ENCODE data around the gene VPS13D.

Gene VPS13D

GRCh38 chr1:12552951-12553921, 323.4 kb downstream of the VPS13D start:
- Histone ChIP-seq H3K79me2 (ENCODE audit: insufficient read depth, low read length) (no peaks in the 10 kb centered on the region), H3K4me3 (ENCODE audit: low read depth, low read length, poor library complexity, severe bottlenecking) (no peak overlapping the region), H3K9ac (ENCODE audit: low read length) (no peak overlapping the region), H3K9me3 (ENCODE audit: low read length) (no peaks in the 10 kb centered on the region), H3K27ac (ENCODE audit: low read depth, low read length, poor library complexity, severe bottlenecking) (no peak overlapping the region), H3F3A (ENCODE audit: insufficient read depth, low read length) (no peaks in the 10 kb centered on the region), H3K4me2 (ENCODE audit: low read length) (no peak overlapping the region), H3K27me3 (ENCODE audit: insufficient read depth, low read length) (no peaks in the 10 kb centered on the region), H3K36me3 (ENCODE audit: insufficient read depth, low read length) (no peaks in the 10 kb centered on the region), H4K20me1 (ENCODE audit: insufficient read depth, low read length) (no peaks in the 10 kb centered on the region), H3K4me1 (ENCODE audit: insufficient read depth, low read length, severe bottlenecking) (no peaks in the 10 kb centered on the region), H2AFZ (ENCODE audit: low read length) (no peak overlapping the region), H3K9me2 (ENCODE audit: low read depth, low read length) (no peaks in the 10 kb centered on the region)
- TF ChIP-seq CTCF (IDR thresholded peaks at IDR 0.05; ENCODE audit: low read length) (no peak), EZH2 (IDR thresholded peaks at IDR 0.05; ENCODE audit: borderline replicate concordance, low read length) (no peak)

- H3K79me2 ChIP-seq (ENCODE audit: insufficient read depth, low read length), result no peaks in the 10 kb centered on the region
- TF ChIP-seq EZH2 (IDR thresholded peaks at IDR 0.05; ENCODE audit: borderline replicate concordance, low read length), result no peak
- TF ChIP-seq CTCF (IDR thresholded peaks at IDR 0.05; ENCODE audit: low read length), result no peak
Measured at GRCh38 chr1:12553963-12554362, 324.1 kb downstream of the VPS13D start.

GRCh38 chr1:12554521-12555305, 324.9 kb downstream of the VPS13D start:
- H3K9ac ChIP-seq (ENCODE audit: low read length), result no peak overlapping the region
- H3K9me3 ChIP-seq (ENCODE audit: low read length), result no peaks in the 10 kb centered on the region
- H3K9me2 ChIP-seq (ENCODE audit: low read depth, low read length), result no peaks in the 10 kb centered on the region
- H4K20me1 ChIP-seq (ENCODE audit: insufficient read depth, low read length), result no peaks in the 10 kb centered on the region
- H3K27ac ChIP-seq (ENCODE audit: low read depth, low read length, poor library complexity, severe bottlenecking), result no peak overlapping the region
- no peaks in the 10 kb centered on the region for H3K36me3 ChIP-seq (ENCODE audit: insufficient read depth, low read length)
- no peaks in the 10 kb centered on the region for H3K79me2 ChIP-seq (ENCODE audit: insufficient read depth, low read length)
- no peaks in the 10 kb centered on the region for H3K4me1 ChIP-seq (ENCODE audit: insufficient read depth, low read length, severe bottlenecking)
- H3K4me3 ChIP-seq (ENCODE audit: low read depth, low read length, poor library complexity, severe bottlenecking), result no peak overlapping the region
- H3F3A ChIP-seq (ENCODE audit: insufficient read depth, low read length), result no peaks in the 10 kb centered on the region
- no peak overlapping the region for H3K4me2 ChIP-seq (ENCODE audit: low read length)
- no peaks in the 10 kb centered on the region for H3K27me3 ChIP-seq (ENCODE audit: insufficient read depth, low read length)
- TF ChIP-seq CTCF (IDR thresholded peaks at IDR 0.05; ENCODE audit: low read length), result no peak
- no peak for TF ChIP-seq EZH2 (IDR thresholded peaks at IDR 0.05; ENCODE audit: borderline replicate concordance, low read length)
- H2AFZ ChIP-seq (ENCODE audit: low read length), result no peak overlapping the region

More at GRCh38 chr1:12553963-12554362, 324.1 kb downstream of the VPS13D start:
- Histone ChIP-seq H3K9me2 (ENCODE audit: low read depth, low read length) (no peaks in the 10 kb centered on the region), H2AFZ (ENCODE audit: low read length) (no peak overlapping the region), H3K27me3 (ENCODE audit: insufficient read depth, low read length) (no peaks in the 10 kb centered on the region), H3K9me3 (ENCODE audit: low read length) (no peaks in the 10 kb centered on the region), H3K4me2 (ENCODE audit: low read length) (no peak overlapping the region), H3K36me3 (ENCODE audit: insufficient read depth, low read length) (no peaks in the 10 kb centered on the region), H3K9ac (ENCODE audit: low read length) (no peak overlapping the region), H3K27ac (ENCODE audit: low read depth, low read length, poor library complexity, severe bottlenecking) (no peak overlapping the region), H4K20me1 (ENCODE audit: insufficient read depth, low read length) (no peaks in the 10 kb centered on the region), H3K4me3 (ENCODE audit: low read depth, low read length, poor library complexity, severe bottlenecking) (no peak overlapping the region), H3K4me1 (ENCODE audit: insufficient read depth, low read length, severe bottlenecking) (no peaks in the 10 kb centered on the region), H3F3A (ENCODE audit: insufficient read depth, low read length) (no peaks in the 10 kb centered on the region)
